GM18867 (cell line): Measurements from ENCODE around the gene MACO1.

Source experiments
- ATAC-seq: cut with Tn5 transposase; IDR thresholded peaks from one replicate; pipeline ENCODE4 v1.9.1; 2021; ENCODE audit warnings: mild to moderate bottlenecking, moderate library complexity; ENCODE audit not compliant: unreplicated experiment

MACO1 gene

GRCh38 chr1:25520446-25521061 is 89.9 kb downstream of the MACO1 start:
- ATAC-seq, result no peak

- no peak for ATAC-seq
Observed at GRCh38 chr1:25522031-25522655, 91.4 kb downstream of the MACO1 start.

GRCh38 chr1:25523542-25523941 is 92.8 kb downstream of the MACO1 start:
- ATAC-seq, result no peak

GRCh38 chr1:25524568-25525360 is 94.1 kb downstream of the MACO1 start:
- ATAC-seq, result no peak

GRCh38 chr1:25525361-25525688 is 94.6 kb downstream of the MACO1 start:
- ATAC-seq, result no peak

DNA sequence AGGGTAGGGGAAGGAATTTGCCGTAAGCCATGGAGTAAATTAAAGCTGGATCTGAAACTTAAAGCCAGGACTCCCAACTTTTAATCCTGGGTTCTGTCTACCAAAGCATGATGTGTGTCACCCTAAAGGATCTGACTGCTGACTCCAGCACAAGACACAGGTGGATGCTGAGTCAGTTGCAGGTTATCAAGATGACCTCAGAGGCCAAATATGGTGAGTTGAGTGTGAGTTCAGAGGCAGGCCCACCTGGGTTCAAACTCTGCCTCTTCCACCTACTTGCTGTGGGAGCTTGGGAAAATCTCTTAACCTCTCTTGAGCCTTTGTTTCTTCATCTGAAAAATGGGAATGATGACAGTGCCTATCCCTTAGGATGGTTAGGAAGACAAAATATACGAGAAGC is 96.1 kb downstream of the MACO1 start:
- no peak for ATAC-seq

- no peak for ATAC-seq
Observed at GRCh38 chr1:25527226-25527846, 96.6 kb downstream of the MACO1 start.

DNA sequence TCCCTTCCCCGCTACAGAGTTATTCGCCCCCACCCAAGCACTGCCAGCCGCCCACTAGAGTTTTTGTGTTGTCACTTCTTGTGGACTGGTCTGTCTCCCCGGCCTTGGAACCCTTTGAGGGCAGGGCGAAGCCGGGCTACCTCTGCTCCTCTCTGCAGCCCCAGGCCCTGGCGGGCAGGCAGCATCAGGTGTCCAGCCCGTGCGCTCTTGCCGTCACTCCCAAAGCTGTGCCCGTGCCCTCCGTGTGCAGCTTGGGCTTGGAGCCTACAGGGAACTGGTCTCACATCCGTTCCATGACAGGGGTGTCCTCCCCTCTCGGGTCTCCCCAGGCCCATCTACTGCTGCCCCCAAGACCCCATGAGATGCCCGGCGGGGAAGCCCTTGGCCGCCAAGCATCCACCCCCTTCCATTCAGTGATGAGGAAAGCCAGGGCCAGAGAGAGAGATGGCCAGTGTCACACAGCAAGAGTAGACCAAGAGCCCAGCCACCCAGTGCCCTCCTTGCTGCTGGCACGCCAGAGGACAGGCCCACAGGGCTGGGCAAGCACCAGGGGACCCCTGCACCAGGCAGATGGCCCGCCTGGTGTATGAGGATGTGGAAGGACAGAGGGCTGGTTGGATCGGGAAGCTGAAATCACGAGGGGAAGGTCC is 97.4 kb downstream of the MACO1 start:
- ATAC-seq, result no peak

- ATAC-seq, result no peak
Observed at GRCh38 chr1:25528881-25529517, 98.3 kb downstream of the MACO1 start.

DNA sequence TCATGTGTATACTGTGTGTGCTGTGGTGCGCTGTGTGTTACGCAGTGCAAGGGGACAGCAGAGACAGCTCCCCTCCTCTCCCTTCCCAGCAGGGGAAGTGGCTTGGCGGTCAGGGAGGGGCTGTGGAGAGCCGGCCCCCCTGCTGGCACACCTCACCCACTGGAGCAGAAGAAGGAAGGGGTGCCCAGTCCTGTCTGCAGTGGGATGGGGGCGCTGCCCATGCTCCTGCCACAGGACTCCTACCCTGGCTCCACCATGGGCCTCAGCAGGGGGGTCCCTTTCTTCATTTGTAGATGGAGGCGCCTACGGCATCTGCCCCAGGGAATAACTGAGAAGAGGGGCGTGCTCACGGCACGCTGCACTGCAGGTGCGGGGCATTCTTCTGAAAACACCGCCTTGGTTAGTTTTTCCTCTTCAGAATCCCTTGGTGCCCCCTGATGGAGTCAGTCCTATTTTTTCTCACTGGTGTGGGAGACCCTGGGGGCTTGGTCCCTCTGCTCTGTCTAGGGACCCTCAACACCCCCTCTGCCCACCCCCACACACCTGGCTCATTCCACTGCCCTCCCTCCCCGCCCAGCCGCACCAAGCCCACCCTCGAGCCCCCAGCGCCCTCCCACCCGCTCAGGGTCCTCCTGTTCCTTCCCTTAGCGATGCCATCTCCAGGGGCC is 99.0 kb downstream of the MACO1 start:
- ATAC-seq, result no peak

GRCh38 chr1:25530186-25531081 is 99.7 kb downstream of the MACO1 start:
- no peak for ATAC-seq

DNA sequence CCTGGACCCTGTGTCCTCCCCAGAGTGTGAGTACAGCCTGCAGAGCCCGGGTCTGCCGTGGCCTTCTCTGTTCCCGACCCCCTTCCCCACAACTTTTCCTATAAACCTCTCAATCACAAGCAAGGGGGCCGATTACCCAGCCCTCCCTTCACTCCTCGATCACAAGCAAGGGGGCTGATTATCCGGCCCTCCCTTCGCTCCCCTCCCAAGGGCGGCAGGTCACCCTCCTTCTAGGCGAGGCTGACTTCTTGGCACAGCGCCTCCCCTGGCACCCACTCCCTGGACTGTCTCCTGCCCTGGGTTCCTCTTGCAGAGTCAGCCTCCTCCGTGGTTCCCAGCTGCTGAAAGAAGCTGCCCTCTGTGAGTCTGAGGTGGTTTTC is 100.4 kb downstream of the MACO1 start:
- no peak for ATAC-seq

DNA sequence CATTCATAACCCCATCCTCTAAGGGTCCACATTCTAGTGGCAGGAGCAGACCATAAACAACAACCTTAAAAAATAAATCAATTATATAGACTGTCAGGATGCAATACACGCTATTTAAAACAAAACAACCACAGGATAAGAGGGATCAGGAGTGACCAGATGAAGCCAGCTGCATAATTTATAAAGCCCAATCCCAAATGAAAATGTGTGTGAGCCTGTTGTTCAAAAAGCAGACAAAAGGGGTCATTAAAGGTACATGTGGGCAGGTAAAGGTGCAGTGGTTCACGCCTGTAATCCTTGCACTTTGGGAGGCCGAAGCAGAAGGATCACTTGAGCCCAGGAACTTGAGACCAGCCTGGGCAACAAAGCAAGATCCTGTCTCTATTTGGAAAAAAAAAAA is 102.3 kb downstream of the MACO1 start:
- no peak for ATAC-seq

- ATAC-seq, result no peak
Observed at GRCh38 chr1:25533775-25534409, 103.2 kb downstream of the MACO1 start.

DNA sequence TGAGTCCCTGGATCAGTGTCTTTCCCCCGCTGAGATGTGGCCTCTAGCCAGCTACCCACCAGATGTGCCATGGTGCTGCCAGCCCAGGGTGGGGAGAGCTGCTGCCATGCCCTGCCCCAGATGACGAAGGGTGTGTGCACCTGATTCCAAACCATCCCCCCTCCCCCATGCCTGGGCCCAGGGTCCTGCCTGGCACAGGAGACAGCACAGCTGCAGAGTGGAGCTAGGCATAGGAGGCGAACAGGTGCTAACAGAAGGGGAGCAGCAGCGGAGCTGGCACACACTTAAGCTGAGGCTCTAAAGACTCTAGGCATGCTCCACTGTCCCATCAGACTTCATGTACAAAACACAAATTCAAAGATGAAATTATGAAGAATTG is 103.7 kb downstream of the MACO1 start:
- ATAC-seq, result no peak

DNA sequence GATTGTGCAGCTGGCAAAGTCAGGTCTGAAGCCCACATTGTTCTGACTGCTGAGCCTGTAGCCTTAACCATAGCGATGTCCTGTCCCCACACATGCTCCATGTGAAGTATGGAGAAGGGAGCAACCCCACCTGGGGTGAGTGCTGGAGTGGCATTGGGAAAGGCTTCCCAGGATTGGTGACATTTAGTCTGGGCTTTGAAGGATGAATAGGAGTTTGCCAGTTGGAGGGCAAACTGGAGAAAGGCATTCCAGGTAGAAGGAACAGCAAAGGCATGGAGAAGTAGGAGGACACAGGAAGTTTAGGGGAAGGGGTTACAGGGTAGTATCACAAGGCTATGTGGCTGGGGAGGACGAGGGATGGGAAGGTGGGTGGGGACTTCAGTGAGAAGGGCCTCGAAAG is 105.4 kb downstream of the MACO1 start:
- no peak for ATAC-seq

DNA sequence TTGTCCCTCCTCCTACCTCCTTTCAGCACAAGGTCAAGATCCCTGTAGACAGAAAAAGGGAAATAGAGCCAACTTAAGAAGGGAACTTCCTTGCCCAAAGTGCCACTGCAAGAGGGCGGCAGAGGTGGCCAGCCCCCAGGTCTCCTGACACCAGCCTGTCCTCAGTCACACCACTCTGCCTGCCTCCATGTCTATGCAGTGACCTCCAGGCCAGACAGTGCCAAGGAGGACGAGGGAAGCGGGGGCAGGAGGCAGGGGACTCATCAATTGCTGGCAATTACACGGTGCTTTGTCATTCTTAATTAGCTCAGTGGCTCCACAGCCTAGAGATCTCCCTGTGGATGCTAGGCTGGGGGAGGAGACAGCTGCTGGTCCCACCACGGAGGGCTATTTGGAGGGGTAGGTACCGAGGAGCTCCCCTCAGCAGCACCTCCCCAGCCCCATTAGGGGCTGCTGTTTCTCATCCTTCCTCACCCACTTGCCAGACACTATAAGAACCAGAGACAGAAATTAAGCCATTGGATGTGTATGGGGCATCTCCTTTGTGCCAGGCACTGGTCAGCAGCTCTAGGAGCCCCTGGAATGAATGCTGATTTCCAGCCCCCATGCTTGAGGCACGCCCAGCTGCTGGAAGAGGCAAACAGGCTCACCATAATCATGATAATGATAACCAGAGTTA is 106.6 kb downstream of the MACO1 start:
- ATAC-seq, result no peak

DNA sequence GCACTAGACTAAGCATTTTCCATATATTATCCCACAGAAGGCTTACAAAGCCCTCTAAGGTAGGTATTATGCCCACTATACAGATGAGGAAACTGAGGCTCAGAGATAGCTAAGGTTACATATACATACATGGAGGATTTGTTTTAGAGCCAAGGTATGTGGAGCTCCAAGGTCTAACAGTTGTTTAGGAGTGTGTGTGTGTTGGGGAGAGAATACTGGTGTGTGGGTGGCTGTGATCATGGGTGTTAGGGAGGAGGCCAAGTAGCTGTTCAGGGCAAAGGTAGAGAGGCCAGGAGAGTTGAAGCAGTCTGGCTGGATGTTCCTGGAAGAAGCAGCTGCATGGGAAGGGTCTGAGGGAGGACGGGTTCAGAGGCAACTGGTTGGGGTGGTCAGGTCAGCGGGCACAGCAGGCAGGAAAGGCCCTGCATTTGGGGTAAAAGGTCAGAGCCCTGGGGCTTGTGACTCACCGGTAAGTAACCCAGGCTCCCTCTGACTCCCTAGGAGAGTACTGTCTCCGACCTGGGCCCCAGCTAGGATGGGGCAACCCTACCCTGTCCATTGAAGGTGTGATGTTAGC is 107.6 kb downstream of the MACO1 start:
- no peak for ATAC-seq
